Keratinocyte (primary cell): ENCODE data around the gene RBM15.

ENCODE experiments used
- CTCF ChIP-seq, 3 experiments: IDR thresholded peaks in 1 of 3; conservative IDR thresholded peaks in 1 of 3; optimal IDR thresholded peaks in 1 of 3; 2 replicates in 2 of 3; 3 replicates in 1 of 3; pipeline versions ENCODE3 to v1.5.1; 2011; ENCODE audit warnings: low read length in 3 of 3, mild to moderate bottlenecking in 3 of 3, moderate library complexity in 2 of 3, control low read depth in 1 of 3, inconsistent platforms in 1 of 3; ENCODE audit not compliant: insufficient read depth in 2 of 3; ENCODE audit errors: extremely low read depth in 1 of 3
- EZH2 ChIP-seq: IDR thresholded peaks from one replicate; pipeline ENCODE4 v1.6.1; 2012; ENCODE audit warnings: inconsistent platforms, mild to moderate bottlenecking, low read length, moderate library complexity

- TF ChIP-seq CTCF (optimal IDR thresholded peaks at IDR 0.05 in 1 of 3, IDR thresholded peaks at IDR 0.05 in 1 of 3, conservative IDR thresholded peaks at IDR 0.05 in 1 of 3; ENCODE audit: extremely low read depth in 1 of 3, insufficient read depth in 2 of 3, low read length in 3 of 3) (peak in 2 of 3 experiments; percentile 30 to 63), EZH2 (no peak)
Measured at GRCh38 chr1:110338309-110338885, 780 bp upstream of the RBM15 start.
